Measurements from ENCODE around the gene ZNF470. TPM values are rescaled to one million over a fixed set of nuclear protein-coding genes. Genes with fewer than 3 reads are reported as not detected.

ZNF470 gene
- polyA plus RNA-seq, 1 experiment, result 3.8 TPM

DNA sequence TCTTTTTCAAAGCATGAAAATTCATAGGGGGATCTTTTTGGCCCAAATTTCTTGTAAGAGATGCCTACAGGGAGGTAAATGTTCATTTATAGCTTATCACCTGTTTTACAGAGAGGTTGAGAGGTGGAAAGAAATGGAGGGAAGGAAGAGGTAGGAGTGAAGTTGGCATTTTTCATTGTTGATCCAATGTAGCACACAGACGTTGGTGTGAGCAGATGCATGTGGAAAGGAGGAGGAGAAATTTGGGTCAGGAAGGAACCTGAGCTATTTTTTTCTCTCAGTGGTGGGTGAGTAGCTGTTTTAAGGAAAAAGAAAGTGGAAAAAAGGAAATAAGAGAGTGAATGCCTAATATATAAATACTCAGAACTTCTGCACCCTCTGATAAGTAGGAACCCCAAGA lies 65.8 kb downstream of the ZNF470 start:
- TF ChIP-seq, protein P1, sequence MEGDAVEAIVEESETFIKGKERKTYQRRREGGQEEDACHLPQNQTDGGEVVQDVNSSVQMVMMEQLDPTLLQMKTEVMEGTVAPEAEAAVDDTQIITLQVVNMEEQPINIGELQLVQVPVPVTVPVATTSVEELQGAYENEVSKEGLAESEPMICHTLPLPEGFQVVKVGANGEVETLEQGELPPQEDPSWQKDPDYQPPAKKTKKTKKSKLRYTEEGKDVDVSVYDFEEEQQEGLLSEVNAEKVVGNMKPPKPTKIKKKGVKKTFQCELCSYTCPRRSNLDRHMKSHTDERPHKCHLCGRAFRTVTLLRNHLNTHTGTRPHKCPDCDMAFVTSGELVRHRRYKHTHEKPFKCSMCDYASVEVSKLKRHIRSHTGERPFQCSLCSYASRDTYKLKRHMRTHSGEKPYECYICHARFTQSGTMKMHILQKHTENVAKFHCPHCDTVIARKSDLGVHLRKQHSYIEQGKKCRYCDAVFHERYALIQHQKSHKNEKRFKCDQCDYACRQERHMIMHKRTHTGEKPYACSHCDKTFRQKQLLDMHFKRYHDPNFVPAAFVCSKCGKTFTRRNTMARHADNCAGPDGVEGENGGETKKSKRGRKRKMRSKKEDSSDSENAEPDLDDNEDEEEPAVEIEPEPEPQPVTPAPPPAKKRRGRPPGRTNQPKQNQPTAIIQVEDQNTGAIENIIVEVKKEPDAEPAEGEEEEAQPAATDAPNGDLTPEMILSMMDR (IDR thresholded peaks at IDR 0.05; ENCODE audit: low read depth, low read length), result no peak
- POLR2A ChIA-PET, result no interaction called here
- DNase-seq (ENCODE audit: low read depth, low spot score), result no peak
- H3K27ac ChIP-seq (ENCODE audit: low read depth, low read length), result no peak overlapping the region
- H3K9me3 ChIP-seq (ENCODE audit: control insufficient read depth, insufficient read depth, low read length), result peaks cover 61% of the 10 kb centered on the region
- H3K27me3 ChIP-seq (ENCODE audit: control insufficient read depth, insufficient read depth, low read length), result no peaks in the 10 kb centered on the region
- H3K4me3 ChIP-seq (ENCODE audit: low read depth, low read length), result no peak overlapping the region
- CTCF ChIA-PET, result no interaction called here

DNA sequence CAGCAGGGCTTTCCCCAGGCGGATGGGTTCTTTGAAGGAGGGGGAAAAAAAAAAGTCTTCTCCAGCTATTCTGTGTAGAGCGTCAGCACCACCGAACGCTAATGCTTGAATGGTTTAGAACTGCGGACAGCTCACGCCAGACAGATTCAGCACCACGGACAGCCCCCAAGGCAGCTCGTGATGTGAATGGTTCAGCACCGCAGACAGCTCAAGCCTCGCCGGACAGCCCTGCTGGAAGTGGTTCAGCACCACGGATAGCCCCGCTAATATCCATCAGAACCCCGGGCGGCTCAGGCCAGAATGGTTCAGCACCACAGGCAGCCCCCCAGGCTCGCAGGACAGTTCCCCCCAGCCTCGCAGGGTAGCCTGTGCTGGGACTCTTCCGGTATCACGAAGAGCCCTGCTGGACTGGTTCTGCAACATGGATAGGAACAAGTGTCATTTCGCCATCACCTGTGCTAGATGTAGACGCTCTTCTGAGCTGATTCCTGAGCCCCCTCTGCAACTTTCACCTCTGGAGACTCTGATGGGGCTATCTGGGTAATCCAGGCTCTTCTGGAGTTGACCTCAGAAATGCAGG lies 70.8 kb downstream of the ZNF470 start:
- DNase-seq (ENCODE audit: low read depth, low spot score), result peak; percentile 21
- peaks cover 58% of the 10 kb centered on the region for H3K9me3 ChIP-seq (ENCODE audit: control insufficient read depth, insufficient read depth, low read length)
- TF ChIP-seq, protein P1 (IDR thresholded peaks at IDR 0.05; ENCODE audit: low read depth, low read length), result no peak
- no peaks in the 10 kb centered on the region for H3K27me3 ChIP-seq (ENCODE audit: control insufficient read depth, insufficient read depth, low read length)
- ChIA-PET POLR2A (interaction anchor here (0.5 kb wide), 1 partner anchor 995 kb away, joined by 4 read pairs; the partner anchor contains the start of gene ZNF211), CTCF (no interaction called here)
- no peak overlapping the region for H3K27ac ChIP-seq (ENCODE audit: low read depth, low read length)
- no peak overlapping the region for H3K4me3 ChIP-seq (ENCODE audit: low read depth, low read length)

Other genes starting within 250 kb of the ZNF470 start
- gene ZNF582, start 173.9 kb upstream of the ZNF470 start, polyA plus RNA-seq (2011; rRNA removed), result 3.1 and 3.9 TPM in 2 replicates
- gene ZNF583, start 163.1 kb upstream of the ZNF470 start, polyA plus RNA-seq (2011; rRNA removed), result 4.5 and 6.2 TPM in 2 replicates
- 3.4 and 4.4 TPM in 2 replicates for gene ZNF667, start 90.1 kb upstream of the ZNF470 start, polyA plus RNA-seq (2011; rRNA removed)
- gene ZNF471, start 59.6 kb upstream of the ZNF470 start, polyA plus RNA-seq (2011; rRNA removed), result 4.4 and 5.6 TPM in 2 replicates
- gene ZFP28, start 28.5 kb upstream of the ZNF470 start, polyA plus RNA-seq (2011; rRNA removed), result 5.0 and 6.5 TPM in 2 replicates
- 4.7 and 6.4 TPM in 2 replicates for gene ZNF71, start 27.8 kb downstream of the ZNF470 start, polyA plus RNA-seq (2011; rRNA removed)
- 0.17 and 0.20 TPM in 2 replicates for gene SMIM17, start 75.7 kb downstream of the ZNF470 start, polyA plus RNA-seq (2011; rRNA removed)
- gene ZNF835, start 104.3 kb downstream of the ZNF470 start, polyA plus RNA-seq (2011; rRNA removed), result not detected in 2 replicates

Measured in AG04450 (cell line).